GM12878 (cell line): Measurements from ENCODE around the gene RAB34. TPM values are rescaled to one million over a fixed set of nuclear protein-coding genes. Genes with fewer than 3 reads are reported as not detected.

Experiments used
- ATAC-seq: fragments of 200-7000 bp; cut with Tn5 transposase; 3 replicates; pipeline ENCODE4 v1.9.1; 2020; ENCODE audit warnings: mild to moderate bottlenecking, moderate library complexity
- BruUV-seq: library from RNA; stranded (reverse); fragments of 400-500 nt; replicated peaks from 2 replicates; lab custom pipeline; 2021; lab: Mats Ljungman, UMichigan
- CTCF ChIA-PET: fragments of 300-600 bp; sonication (Branson Sonifier 250); formaldehyde crosslinking; extraction: SDS; loops from one replicate; lab custom pipeline; 2021; ENCODE audit warnings: inconsistent platforms; lab: Yijun Ruan, JAX
- POLR2A ChIA-PET: fragments of 350-600 bp; formaldehyde crosslinking; extraction: SDS; loops from one replicate; lab custom pipeline; 2021; ENCODE audit warnings: inconsistent platforms; lab: Charles Lee
- RAD21 ChIA-PET: fragments of 300-600 bp; sonication (Branson Sonifier 250); formaldehyde crosslinking; loops from one replicate; lab custom pipeline; 2023; ENCODE audit warnings: antibody characterized with exemption; ENCODE audit not compliant: unreplicated experiment; lab: Charles Lee
- SMC1A ChIA-PET: fragments of 300-600 bp; sonication (Branson Sonifier 250); formaldehyde crosslinking; loops from one replicate; lab custom pipeline; 2023; ENCODE audit not compliant: unreplicated experiment, uncharacterized antibody; lab: Charles Lee
- DNase-seq: peaks from one replicate; pipeline ENCODE4 v3.0.0-alpha.2; 2011; ENCODE audit warnings: low read depth, low spot score
- FAIRE-seq: peaks from 3 replicates; lab custom pipeline; 2011; peaks lifted over from hg19 to GRCh38; lab: Jason Lieb, UNC
- H2AFZ ChIP-seq: 2 replicates; pipeline ENCODE4 v1.6.0; 2011; ENCODE audit warnings: low read depth, low read length, control low read depth; ENCODE audit not compliant: control insufficient read depth
- H3K27ac ChIP-seq: 2 replicates; pipeline ENCODE4 v1.5.1; 2011; ENCODE audit warnings: control low read depth; ENCODE audit not compliant: control insufficient read depth, insufficient read depth
- H3K27me3 ChIP-seq, 2 experiments: replicated peaks in 1 of 2; 2 replicates each; pipeline versions ENCODE4 v1.6.0 to v1.6.1; 2011; ENCODE audit warnings: low read length in 1 of 2; ENCODE audit not compliant: control insufficient read depth in 2 of 2, insufficient read depth in 2 of 2
- H3K36me3 ChIP-seq, 2 experiments: 2 replicates each; pipeline ENCODE4 v1.5.1; 2011; ENCODE audit warnings: low read length in 1 of 2; ENCODE audit not compliant: control insufficient read depth in 2 of 2, insufficient read depth in 2 of 2
- H3K4me1 ChIP-seq: 2 replicates; pipeline ENCODE4 v1.6.1; 2011; ENCODE audit warnings: mild to moderate bottlenecking, low read length, moderate library complexity, mixed read lengths; ENCODE audit not compliant: control insufficient read depth, insufficient read depth
- H3K4me2 ChIP-seq: 2 replicates; pipeline ENCODE4 v1.6.0; 2011; ENCODE audit warnings: control low read depth; ENCODE audit not compliant: control insufficient read depth, insufficient read depth
- H3K4me3 ChIP-seq: fragments of 200-600 bp; sonication (generic); 2 replicates; pipeline ENCODE4 v1.5.1; 2016
- H3K79me2 ChIP-seq: 2 replicates; pipeline ENCODE4 v1.6.0; 2011; ENCODE audit warnings: low read length; ENCODE audit not compliant: control insufficient read depth, insufficient read depth
- H3K9ac ChIP-seq: 2 replicates; pipeline ENCODE4 v1.8.0; 2011; ENCODE audit warnings: low read length, control low read depth, mixed read lengths; ENCODE audit not compliant: control insufficient read depth, insufficient read depth
- H3K9me3 ChIP-seq: replicated peaks from 3 replicates; pipeline ENCODE4 v1.5.1; 2011; ENCODE audit warnings: mild to moderate bottlenecking, low read length; ENCODE audit not compliant: control insufficient read depth, insufficient read depth
- H4K20me1 ChIP-seq: 2 replicates; pipeline ENCODE4 v1.6.0; 2011; ENCODE audit not compliant: control insufficient read depth, insufficient read depth
- BACH1 ChIP-seq: fragments of 450-650 bp; IDR thresholded peaks from 2 replicates; pipeline ENCODE4 v1.6.1; 2017; ENCODE audit warnings: mild to moderate bottlenecking, borderline replicate concordance
- DPF2 ChIP-seq: fragments of 450-650 bp; IDR thresholded peaks from 2 replicates; pipeline ENCODE4 v1.6.1; 2017; ENCODE audit warnings: mild to moderate bottlenecking
- ETV6 ChIP-seq, 2 experiments: fragments of 450-650 bp in 1 of 2; IDR thresholded peaks in 1 of 2; conservative IDR thresholded peaks in 1 of 2; 2 replicates each; pipeline ENCODE4 v1.6.1; 2014; ENCODE audit warnings: antibody characterized with exemption in 1 of 2, borderline replicate concordance in 1 of 2, low read depth in 1 of 2, mild to moderate bottlenecking in 1 of 2, moderate library complexity in 1 of 2
- IRF4 ChIP-seq: IDR thresholded peaks from 2 replicates; pipeline ENCODE4 v1.6.1; 2011; ENCODE audit warnings: low read depth, low read length
- KAT2A ChIP-seq: conservative IDR thresholded peaks from 2 replicates; pipeline ENCODE4 v1.6.1; 2011; ENCODE audit warnings: low read depth, low read length; ENCODE audit not compliant: control insufficient read depth
- LARP7 ChIP-seq: fragments of 450-650 bp; IDR thresholded peaks from 2 replicates; pipeline ENCODE4 v1.6.1; 2017; ENCODE audit warnings: mild to moderate bottlenecking
- POLR2A ChIP-seq: IDR thresholded peaks from 2 replicates; pipeline ENCODE4 v1.6.1; 2011; ENCODE audit warnings: low read depth, mild to moderate bottlenecking, low read length
- RB1 ChIP-seq: fragments of 450-650 bp; formaldehyde crosslinking; IDR thresholded peaks from 2 replicates; pipeline ENCODE4 v1.6.1; 2017; ENCODE audit warnings: mild to moderate bottlenecking, borderline replicate concordance
- TCF12 ChIP-seq: IDR thresholded peaks from 2 replicates; pipeline ENCODE4 v1.6.1; 2011; ENCODE audit warnings: low read depth, mild to moderate bottlenecking, low read length
- YBX1 ChIP-seq: fragments of 450-650 bp; IDR thresholded peaks from 2 replicates; pipeline ENCODE4 v1.6.1; 2016; ENCODE audit warnings: antibody characterized with exemption
- ZNF274 ChIP-seq: IDR thresholded peaks from one replicate; pipeline ENCODE4 v1.8.0; 2011; ENCODE audit not compliant: insufficient read length, insufficient read depth
- ZNF622 ChIP-seq: fragments of 450-650 bp; IDR thresholded peaks from 2 replicates; pipeline ENCODE4 v1.6.1; 2017; ENCODE audit warnings: mild to moderate bottlenecking, inconsistent platforms
- WGBS: methylation state at CpG from one replicate; pipeline ENCODE4 v1.1.6; 2016; ENCODE audit warnings: low lambda C conversion rate; ENCODE audit not compliant: insufficient replicate concordance, insufficient coverage; ENCODE audit errors: missing lambda C conversion rate; 5-methylcytosine and 5-hydroxymethylcytosine counted together
- in situ Hi-C: fragments of 300-500 bp; cut with MboI; formaldehyde crosslinking; loops from 9 replicates; pipeline ENCODE4 v1.14.3; 2018; ENCODE audit warnings: mixed read lengths
- intact Hi-C: fragments of 100-400 bp; cut with micrococcal nuclease; formaldehyde crosslinking; loops from one replicate; pipeline ENCODE4 v1.14.2; 2022; ENCODE audit not compliant: unreplicated experiment
- polyA plus RNA-seq, 11 experiments: library from polyadenylated mRNA; depleted of rRNA in 4 of 11; unstranded in 6 of 11; stranded (reverse) in 5 of 11; fragments of >200 nt; fragmentation: Nextera tagmentation in 4 of 11; fragmentation: Illumina TruSeq in 1 of 11; extraction: Ambion mirVana in 4 of 11; extraction: Trizol in 1 of 11; gene quantifications; 1 replicate in 1 of 11; 2 replicates in 10 of 11; pipeline versions ENCODE4 v1.2.1 to v1.2.3, GENCODE V29; 2011 to 2016; ENCODE audit warnings: inconsistent platforms in 2 of 11, missing spikeins in 2 of 11, low read depth in 1 of 11
- total RNA-seq, 4 experiments: library from RNA; depleted of rRNA in 3 of 4; stranded (reverse); fragments of >200 nt in 3 of 4; fragmentation: Illumina TruSeq in 1 of 4; extraction: Trizol in 1 of 4; gene quantifications; 2 replicates each; pipeline versions ENCODE4 v1.2.1 to v1.2.3, GENCODE V29; 2013 to 2021
- TF ChIP-seq, protein P1 (sequence below): fragments of 450-650 bp; IDR thresholded peaks from 2 replicates; pipeline ENCODE4 v1.6.1; 2017; ENCODE audit warnings: mild to moderate bottlenecking, moderate library complexity

RAB34 gene
- total and polyA plus RNA-seq, 10 of the 15 experiments (the other 5 are each of a cell fraction or from before 2014, with no cell fraction given) = 0.37 to 46.4 (median 32.8) TPM

DNA sequence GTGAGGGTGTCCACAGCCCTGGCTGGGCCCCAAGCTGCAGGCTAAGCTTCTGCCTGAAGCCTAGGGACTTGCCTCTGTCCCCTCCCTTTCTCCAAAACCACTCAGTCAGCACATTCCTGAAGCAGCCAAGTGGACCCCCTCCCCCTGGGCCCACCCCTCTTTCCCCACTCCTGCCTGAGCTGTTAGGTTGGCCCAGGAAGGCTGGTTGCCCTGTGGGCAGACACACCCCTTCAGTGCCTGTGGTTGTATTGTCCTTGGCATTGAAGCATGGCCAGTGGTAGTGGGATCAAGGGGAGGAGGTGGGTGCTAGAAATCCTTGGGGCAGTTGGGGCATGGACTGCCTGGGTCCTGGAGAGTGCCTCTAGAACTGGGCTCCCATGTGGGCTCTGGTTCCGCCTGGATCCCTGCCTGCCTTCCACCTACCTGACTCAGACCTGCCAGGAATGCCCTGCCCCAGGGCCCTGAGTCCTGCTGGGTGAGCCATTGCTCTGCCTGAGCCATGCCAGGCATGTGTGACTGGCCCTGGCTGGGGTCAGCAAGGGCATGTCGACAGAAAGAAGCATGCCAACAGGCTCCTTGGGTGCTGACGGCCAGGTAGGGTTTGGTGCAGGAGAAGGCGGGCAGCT lies 28.2 kb upstream of the RAB34 start:
- peaks cover 52% of the 10 kb centered on the region for H3K4me1 ChIP-seq
- POLR2A ChIA-PET = interaction anchor here (0.5 to 15.2 kb wide), 9 partner anchors 9 to 818 kb away, joined by 3 to 485 read pairs (median 4); partner anchors contain the start of genes BLTP2, FAM222B, NEK8 and PHF12
- intact Hi-C loops = no loop called here
- DNase-seq (no peak), FAIRE-seq (no peak), ATAC-seq (no peak)
- peak overlapping the region; percentile 95 for H3K27ac ChIP-seq
- H3K36me3 ChIP-seq = peaks cover 28 to 31% of the 10 kb centered on the region in 2 experiments
- H2AFZ ChIP-seq = no peak overlapping the region
- SMC1A ChIA-PET = interaction anchor here (17.8 kb wide), 1 partner anchor 17 kb away, joined by 326 read pairs; the partner anchor contains the start of genes NEK8 and TLCD1
- 0 out of 2 replicates have a peak, but pooled peaks have one; percentile 17 for TF ChIP-seq BACH1
- no peak for TF ChIP-seq TCF12
- 0 out of 2 replicates have a peak, but pooled peaks have one; percentile 18 for TF ChIP-seq LARP7
- no peak for TF ChIP-seq YBX1
- TF ChIP-seq ETV6 (conservative IDR thresholded peaks at IDR 0.05 in 1 of 2, IDR thresholded peaks at IDR 0.05 in 1 of 2; ENCODE audit: borderline replicate concordance in 1 of 2, low read depth in 1 of 2) = no peak
- TF ChIP-seq ZNF274 = no peak
- no peak for TF ChIP-seq RB1
- TF ChIP-seq, protein P1, sequence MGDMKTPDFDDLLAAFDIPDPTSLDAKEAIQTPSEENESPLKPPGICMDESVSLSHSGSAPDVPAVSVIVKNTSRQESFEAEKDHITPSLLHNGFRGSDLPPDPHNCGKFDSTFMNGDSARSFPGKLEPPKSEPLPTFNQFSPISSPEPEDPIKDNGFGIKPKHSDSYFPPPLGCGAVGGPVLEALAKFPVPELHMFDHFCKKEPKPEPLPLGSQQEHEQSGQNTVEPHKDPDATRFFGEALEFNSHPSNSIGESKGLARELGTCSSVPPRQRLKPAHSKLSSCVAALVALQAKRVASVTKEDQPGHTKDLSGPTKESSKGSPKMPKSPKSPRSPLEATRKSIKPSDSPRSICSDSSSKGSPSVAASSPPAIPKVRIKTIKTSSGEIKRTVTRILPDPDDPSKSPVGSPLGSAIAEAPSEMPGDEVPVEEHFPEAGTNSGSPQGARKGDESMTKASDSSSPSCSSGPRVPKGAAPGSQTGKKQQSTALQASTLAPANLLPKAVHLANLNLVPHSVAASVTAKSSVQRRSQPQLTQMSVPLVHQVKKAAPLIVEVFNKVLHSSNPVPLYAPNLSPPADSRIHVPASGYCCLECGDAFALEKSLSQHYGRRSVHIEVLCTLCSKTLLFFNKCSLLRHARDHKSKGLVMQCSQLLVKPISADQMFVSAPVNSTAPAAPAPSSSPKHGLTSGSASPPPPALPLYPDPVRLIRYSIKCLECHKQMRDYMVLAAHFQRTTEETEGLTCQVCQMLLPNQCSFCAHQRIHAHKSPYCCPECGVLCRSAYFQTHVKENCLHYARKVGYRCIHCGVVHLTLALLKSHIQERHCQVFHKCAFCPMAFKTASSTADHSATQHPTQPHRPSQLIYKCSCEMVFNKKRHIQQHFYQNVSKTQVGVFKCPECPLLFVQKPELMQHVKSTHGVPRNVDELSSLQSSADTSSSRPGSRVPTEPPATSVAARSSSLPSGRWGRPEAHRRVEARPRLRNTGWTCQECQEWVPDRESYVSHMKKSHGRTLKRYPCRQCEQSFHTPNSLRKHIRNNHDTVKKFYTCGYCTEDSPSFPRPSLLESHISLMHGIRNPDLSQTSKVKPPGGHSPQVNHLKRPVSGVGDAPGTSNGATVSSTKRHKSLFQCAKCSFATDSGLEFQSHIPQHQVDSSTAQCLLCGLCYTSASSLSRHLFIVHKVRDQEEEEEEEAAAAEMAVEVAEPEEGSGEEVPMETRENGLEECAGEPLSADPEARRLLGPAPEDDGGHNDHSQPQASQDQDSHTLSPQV = no peak
- TF ChIP-seq DPF2 = 0 out of 2 replicates have a peak, but pooled peaks have one; percentile 3
- TF ChIP-seq IRF4 = no peak
- TF ChIP-seq KAT2A = no peak
- TF ChIP-seq ZNF622 = no peak
- peak; percentile 59 for TF ChIP-seq POLR2A
- TF ChIP-seq, all 136 proteins: peak for 4
- ChIA-PET RAD21 (interaction anchor here (1.2 to 17.4 kb wide), 5 partner anchors 18 to 101 kb away, joined by 4 to 375 read pairs (median 5); partner anchors contain the start of genes BLTP2, NEK8, RPL23A and TLCD1), CTCF (interaction anchor here (0.7 to 10.0 kb wide), 4 partner anchors 18 to 379 kb away, joined by 3 to 394 read pairs (median 18); partner anchors contain the start of genes NEK8, RPL23A and TLCD1)
- 37% methylated on average over 4 of the region's 4 CpGs for WGBS
- no peaks in the 10 kb centered on the region for H3K27me3 ChIP-seq
- H3K79me2 ChIP-seq = peaks cover 77% of the 10 kb centered on the region
- peaks cover 19% of the 10 kb centered on the region for H4K20me1 ChIP-seq
- in situ Hi-C loops = loop anchor here (25.0 kb wide), 1 partner anchor 1284 kb away; the partner anchor contains the start of gene KSR1
- H3K4me2 ChIP-seq = peak overlapping the region; percentile 85
- H3K9ac ChIP-seq = peak overlapping the region; percentile 98
- peak overlapping the region; percentile 92 for H3K4me3 ChIP-seq
- no TSS peak for BruUV-seq
- H3K9me3 ChIP-seq = no peaks in the 10 kb centered on the region
